GM12864 (cell line): Measurements from ENCODE around the gene AKAP13.
A peak's percentile ranks its signal among the peaks of the same experiment; 100 is the strongest.

Experiments used
- DNase-seq: peaks from one replicate; pipeline ENCODE4 v3.0.0-alpha.2; 2011; ENCODE audit warnings: low read depth
- H3K4me3 ChIP-seq: 2 replicates; pipeline ENCODE4 v1.5.1; 2011; ENCODE audit warnings: mild to moderate bottlenecking, low read depth, low read length, control low read depth
- CTCF ChIP-seq: IDR thresholded peaks from 2 replicates; pipeline ENCODE4 v1.5.1; 2011; ENCODE audit warnings: low read depth, mild to moderate bottlenecking, moderate library complexity, low read length, control low read depth, inconsistent platforms; ENCODE audit errors: missing control alignments

The AKAP13 gene

GRCh38 chr15:85607842-85608241 is 227.4 kb downstream of the AKAP13 start:
- DNase-seq, result no peak
- no peak overlapping the region for H3K4me3 ChIP-seq
- TF ChIP-seq CTCF, result no peak

- no peak overlapping the region for H3K4me3 ChIP-seq
- TF ChIP-seq CTCF, result no peak
- no peak for DNase-seq
These were observed 229.1 kb downstream of the AKAP13 start for GRCh38 chr15:85609492-85609891.

GRCh38 chr15:85611361-85611760 is 231.0 kb downstream of the AKAP13 start:
- TF ChIP-seq CTCF, result no peak
- no peak overlapping the region for H3K4me3 ChIP-seq
- no peak for DNase-seq

GRCh38 chr15:85614059-85614458 is 233.7 kb downstream of the AKAP13 start:
- no peak for TF ChIP-seq CTCF

GRCh38 chr15:85615930-85616329 is 235.5 kb downstream of the AKAP13 start:
- peak; percentile 63 for TF ChIP-seq CTCF

More at GRCh38 chr15:85614059-85614458, 233.7 kb downstream of the AKAP13 start:
- no peak for DNase-seq
- no peak overlapping the region for H3K4me3 ChIP-seq

GRCh38 chr15:85616549-85617110 is 236.2 kb downstream of the AKAP13 start:
- TF ChIP-seq CTCF, result no peak

More at GRCh38 chr15:85615930-85616329, 235.5 kb downstream of the AKAP13 start:
- peak; percentile 19 for DNase-seq
- no peak overlapping the region for H3K4me3 ChIP-seq

GRCh38 chr15:85618228-85618505 is 237.8 kb downstream of the AKAP13 start:
- DNase-seq, result no peak
- TF ChIP-seq CTCF, result no peak
- H3K4me3 ChIP-seq, result no peak overlapping the region

More at GRCh38 chr15:85616549-85617110, 236.2 kb downstream of the AKAP13 start:
- no peak overlapping the region for H3K4me3 ChIP-seq
- no peak for DNase-seq
